MM.1S (cell line): Measurements from ENCODE around the gene ARFGEF3.

Experiments used
- DNase-seq: peaks from one replicate; pipeline ENCODE4 v3.0.0-alpha.2; 2015
- H2AFZ ChIP-seq: fragments of 300-600 bp; sonication (generic); 2 replicates; pipeline ENCODE4 v1.6.0; 2016; ENCODE audit warnings: antibody characterized with exemption, low read length
- H3F3A ChIP-seq: fragments of 300-600 bp; sonication (generic); 2 replicates; pipeline ENCODE4 v1.6.1; 2016; ENCODE audit warnings: mild to moderate bottlenecking, antibody characterized with exemption, low read length, moderate library complexity, mixed read lengths; ENCODE audit not compliant: insufficient read depth
- H3K27ac ChIP-seq: fragments of 300-600 bp; sonication (generic); 2 replicates; pipeline ENCODE4 v1.5.1; 2016; ENCODE audit warnings: mild to moderate bottlenecking, low read length
- H3K27me3 ChIP-seq: fragments of 300-600 bp; sonication (generic); replicated peaks from 2 replicates; pipeline ENCODE4 v1.6.0; 2016; ENCODE audit warnings: low read length; ENCODE audit not compliant: insufficient read depth
- H3K36me3 ChIP-seq: fragments of 300-600 bp; sonication (generic); replicated peaks from 2 replicates; pipeline ENCODE4 v1.6.1; 2016; ENCODE audit warnings: mild to moderate bottlenecking, low read length, mixed read lengths; ENCODE audit not compliant: insufficient read depth
- H3K4me1 ChIP-seq: fragments of 300-600 bp; sonication (generic); 2 replicates; pipeline ENCODE4 v1.6.1; 2016; ENCODE audit warnings: low read length, mixed read lengths
- H3K4me2 ChIP-seq: fragments of 300-600 bp; sonication (generic); 2 replicates; pipeline ENCODE4 v1.6.0; 2016; ENCODE audit warnings: low read depth, low read length
- H3K4me3 ChIP-seq: fragments of 300-600 bp; sonication (generic); 2 replicates; pipeline ENCODE4 v1.5.1; 2016; ENCODE audit warnings: low read length, mixed read lengths
- H3K79me2 ChIP-seq: fragments of 300-600 bp; sonication (generic); 2 replicates; pipeline ENCODE4 v1.6.1; 2016; ENCODE audit warnings: mixed run types, low read length, mixed read lengths
- H3K9ac ChIP-seq: fragments of 300-600 bp; sonication (generic); 2 replicates; pipeline ENCODE4 v1.6.1; 2016; ENCODE audit warnings: low read length, mixed read lengths
- H3K9me2 ChIP-seq: fragments of 300-600 bp; sonication (generic); replicated peaks from 2 replicates; pipeline ENCODE4 v1.6.1; 2016; ENCODE audit warnings: mild to moderate bottlenecking, low read length, mixed read lengths; ENCODE audit not compliant: insufficient read depth
- H3K9me3 ChIP-seq: fragments of 300-600 bp; sonication (generic); replicated peaks from 2 replicates; pipeline ENCODE4 v1.6.1; 2016; ENCODE audit warnings: mild to moderate bottlenecking, low read length, mixed read lengths; ENCODE audit not compliant: insufficient read depth
- H4K20me1 ChIP-seq: fragments of 300-600 bp; sonication (generic); 2 replicates; pipeline ENCODE4 v1.6.1; 2016; ENCODE audit warnings: mild to moderate bottlenecking, low read length, moderate library complexity, mixed read lengths; ENCODE audit not compliant: insufficient read depth
- CTCF ChIP-seq: fragments of 300-600 bp; sonication (generic); IDR thresholded peaks from 2 replicates; pipeline ENCODE4 v1.5.1; 2016; ENCODE audit warnings: antibody characterized with exemption, low read length, mixed read lengths
- EZH2 ChIP-seq: fragments of 300-600 bp; sonication (generic); optimal IDR thresholded peaks from 2 replicates; pipeline ENCODE3; 2017; ENCODE audit warnings: low read depth, mild to moderate bottlenecking, antibody characterized with exemption, low read length, mixed read lengths
- EZH2phosphoT487 ChIP-seq: fragments of 300-600 bp; sonication (generic); IDR thresholded peaks from 2 replicates; pipeline ENCODE4 v1.6.1; 2018; ENCODE audit warnings: antibody characterized with exemption, low read length

ARFGEF3 gene

GRCh38 chr6:138234363-138234762, 72.6 kb downstream of the ARFGEF3 start:
- Histone ChIP-seq H3K4me3 (no peak overlapping the region), H3F3A (no peaks in the 10 kb centered on the region), H3K27ac (no peak overlapping the region), H3K79me2 (no peaks in the 10 kb centered on the region), H4K20me1 (no peaks in the 10 kb centered on the region), H3K4me1 (peaks cover 11% of the 10 kb centered on the region), H3K9ac (no peak overlapping the region), H3K4me2 (no peak overlapping the region), H3K9me2 (no peaks in the 10 kb centered on the region), H2AFZ (no peak overlapping the region), H3K36me3 (no peaks in the 10 kb centered on the region), H3K27me3 (no peaks in the 10 kb centered on the region), H3K9me3 (no peaks in the 10 kb centered on the region)
- no peak for DNase-seq
- TF ChIP-seq CTCF: no peak
- TF ChIP-seq EZH2: no peak
- TF ChIP-seq EZH2phosphoT487: no peak

GRCh38 chr6:138235205-138235604, 73.5 kb downstream of the ARFGEF3 start:
- TF ChIP-seq EZH2phosphoT487 (no peak), EZH2 (no peak), CTCF (no peak)
- Histone ChIP-seq H3K9me2 (no peaks in the 10 kb centered on the region), H2AFZ (no peak overlapping the region), H3K27me3 (no peaks in the 10 kb centered on the region), H3F3A (no peaks in the 10 kb centered on the region), H3K9ac (no peak overlapping the region), H3K4me1 (peaks cover 11% of the 10 kb centered on the region), H3K9me3 (no peaks in the 10 kb centered on the region), H3K79me2 (no peaks in the 10 kb centered on the region), H4K20me1 (no peaks in the 10 kb centered on the region), H3K36me3 (no peaks in the 10 kb centered on the region), H3K4me3 (no peak overlapping the region), H3K27ac (no peak overlapping the region), H3K4me2 (no peak overlapping the region)
- no peak for DNase-seq

GRCh38 chr6:138235693-138236092, 74.0 kb downstream of the ARFGEF3 start:
- no peaks in the 10 kb centered on the region for H4K20me1 ChIP-seq
- H3K9me3 ChIP-seq: no peaks in the 10 kb centered on the region
- no peak overlapping the region for H3K4me2 ChIP-seq
- no peaks in the 10 kb centered on the region for H3K9me2 ChIP-seq
- H3K27me3 ChIP-seq: no peaks in the 10 kb centered on the region
- H2AFZ ChIP-seq: no peak overlapping the region
- H3K27ac ChIP-seq: no peak overlapping the region
- H3K79me2 ChIP-seq: no peaks in the 10 kb centered on the region
- DNase-seq: no peak
- H3K36me3 ChIP-seq: no peaks in the 10 kb centered on the region
- no peaks in the 10 kb centered on the region for H3F3A ChIP-seq
- peaks cover 11% of the 10 kb centered on the region for H3K4me1 ChIP-seq
- H3K4me3 ChIP-seq: no peak overlapping the region
- TF ChIP-seq CTCF (no peak), EZH2 (no peak), EZH2phosphoT487 (no peak)
- no peak overlapping the region for H3K9ac ChIP-seq
